TTC549 (cell line): ENCODE measurements around the gene SLC22A23.

Experiments used
- FAIRE-seq: peaks from 2 replicates; lab custom pipeline; 2012; peaks lifted over from hg19 to GRCh38; lab: Jason Lieb, UNC

The SLC22A23 gene

DNA sequence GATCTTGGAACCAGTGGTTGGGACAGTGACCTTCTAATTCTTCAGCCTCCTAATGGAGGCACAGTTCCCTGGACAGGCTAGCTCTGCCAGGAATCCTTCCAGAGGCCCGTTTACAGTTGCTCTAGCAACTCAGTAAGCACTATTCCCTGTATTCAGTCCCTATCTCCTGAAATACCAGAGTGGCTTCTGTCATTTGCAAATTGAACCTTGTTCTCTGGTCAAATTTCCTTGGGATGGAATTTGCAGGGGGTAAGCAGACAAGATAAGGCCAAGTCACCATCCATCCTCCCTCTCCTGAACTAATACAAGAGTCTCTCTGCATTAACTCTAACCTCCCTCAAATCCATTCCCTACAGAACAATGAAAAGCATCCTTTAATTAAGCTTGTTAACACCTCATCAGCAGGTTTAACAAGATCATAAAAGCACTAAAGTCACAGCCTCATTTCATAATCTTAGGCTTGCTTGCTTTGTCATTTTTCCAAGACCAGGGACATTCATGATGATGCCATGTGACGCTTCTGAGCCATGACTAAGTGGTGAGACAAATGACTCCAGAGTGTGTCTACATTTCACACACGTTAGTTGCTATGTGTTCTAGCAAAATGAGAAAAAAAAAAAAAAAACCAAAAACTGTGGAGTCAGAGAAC is 37.1 kb downstream of the SLC22A23 start:
- no peak for FAIRE-seq

DNA sequence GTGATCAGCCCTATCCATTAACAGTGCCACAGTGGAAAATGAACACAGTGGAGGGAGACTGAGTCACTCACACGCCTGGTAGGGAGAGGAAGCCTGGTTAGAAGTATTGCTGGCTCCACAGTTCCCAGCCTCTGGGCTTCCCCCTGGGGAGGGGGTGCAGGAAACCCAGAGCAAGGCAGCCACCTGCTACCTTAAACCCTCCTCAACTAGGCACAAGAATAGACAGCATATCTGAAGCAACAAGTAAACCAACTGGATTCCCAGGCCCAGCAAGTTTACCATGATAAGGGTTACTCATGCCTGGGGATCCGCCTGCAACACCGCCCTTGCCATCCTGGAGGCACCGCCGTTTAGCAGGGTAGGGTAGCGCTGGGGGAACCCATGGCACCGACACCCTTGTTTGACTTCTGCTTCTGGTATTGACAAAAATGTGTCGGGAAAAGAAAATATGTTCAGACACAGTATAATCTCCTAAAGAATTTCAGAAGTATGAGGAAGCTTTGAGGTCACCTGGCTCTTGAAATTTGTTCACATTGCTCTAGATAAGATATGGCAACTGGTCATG is 38.3 kb downstream of the SLC22A23 start:
- no peak for FAIRE-seq

DNA sequence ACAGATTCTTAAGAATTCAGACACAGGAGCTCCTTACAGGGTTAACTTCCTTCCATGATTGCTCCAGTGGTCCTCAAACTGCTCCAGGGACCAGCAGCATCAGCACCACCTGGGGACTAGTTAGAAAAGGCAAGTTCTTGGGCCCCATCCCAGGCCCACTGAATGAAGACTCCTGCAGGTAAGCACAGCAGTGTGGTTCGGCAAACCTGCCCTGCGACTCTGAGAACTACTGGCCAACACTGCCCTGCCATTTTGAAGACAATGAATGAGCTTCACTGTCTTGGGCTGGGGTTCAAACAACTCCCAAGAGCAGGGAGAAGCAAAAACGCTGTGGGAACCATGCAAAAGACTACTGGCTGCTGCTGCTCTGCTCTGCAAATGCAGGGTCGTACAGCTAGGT is 39.4 kb downstream of the SLC22A23 start:
- FAIRE-seq = no peak

DNA sequence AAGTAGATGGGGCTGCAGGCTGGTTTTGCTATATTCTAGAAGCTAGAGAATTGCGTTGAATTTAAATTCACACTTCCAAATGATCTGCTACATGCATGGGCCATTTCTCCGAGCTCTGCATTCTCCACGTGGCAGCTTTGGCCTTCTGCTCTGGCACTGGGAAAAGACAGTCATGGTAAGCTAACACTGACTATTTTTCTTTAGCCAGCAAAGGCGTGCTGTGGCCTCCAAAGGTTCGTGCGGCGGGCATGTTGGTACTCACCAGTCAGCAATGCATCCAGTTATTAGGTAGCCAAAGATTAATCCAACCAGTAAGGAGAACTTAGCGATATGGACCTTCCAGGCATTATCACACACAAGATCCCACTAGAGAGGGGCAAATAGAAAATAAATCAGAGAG is 41.4 kb downstream of the SLC22A23 start:
- no peak for FAIRE-seq

DNA sequence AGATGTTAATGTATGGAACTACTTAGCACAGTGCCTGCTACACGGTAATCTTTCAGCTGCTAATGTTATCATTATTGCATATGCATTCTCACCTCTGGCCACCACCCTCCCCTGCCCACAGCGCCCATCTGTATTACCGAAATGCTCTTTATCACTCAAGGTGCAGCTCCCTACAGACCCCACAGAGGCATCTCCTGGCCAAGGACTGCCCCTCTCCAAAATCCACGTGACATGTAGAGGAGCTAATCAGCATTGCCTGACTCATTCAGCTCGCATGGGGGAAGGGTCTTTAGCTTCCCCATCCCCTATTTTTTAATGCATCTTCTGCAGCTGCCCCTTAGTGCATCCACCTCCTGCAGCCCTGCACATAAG is 41.8 kb downstream of the SLC22A23 start:
- no peak for FAIRE-seq

DNA sequence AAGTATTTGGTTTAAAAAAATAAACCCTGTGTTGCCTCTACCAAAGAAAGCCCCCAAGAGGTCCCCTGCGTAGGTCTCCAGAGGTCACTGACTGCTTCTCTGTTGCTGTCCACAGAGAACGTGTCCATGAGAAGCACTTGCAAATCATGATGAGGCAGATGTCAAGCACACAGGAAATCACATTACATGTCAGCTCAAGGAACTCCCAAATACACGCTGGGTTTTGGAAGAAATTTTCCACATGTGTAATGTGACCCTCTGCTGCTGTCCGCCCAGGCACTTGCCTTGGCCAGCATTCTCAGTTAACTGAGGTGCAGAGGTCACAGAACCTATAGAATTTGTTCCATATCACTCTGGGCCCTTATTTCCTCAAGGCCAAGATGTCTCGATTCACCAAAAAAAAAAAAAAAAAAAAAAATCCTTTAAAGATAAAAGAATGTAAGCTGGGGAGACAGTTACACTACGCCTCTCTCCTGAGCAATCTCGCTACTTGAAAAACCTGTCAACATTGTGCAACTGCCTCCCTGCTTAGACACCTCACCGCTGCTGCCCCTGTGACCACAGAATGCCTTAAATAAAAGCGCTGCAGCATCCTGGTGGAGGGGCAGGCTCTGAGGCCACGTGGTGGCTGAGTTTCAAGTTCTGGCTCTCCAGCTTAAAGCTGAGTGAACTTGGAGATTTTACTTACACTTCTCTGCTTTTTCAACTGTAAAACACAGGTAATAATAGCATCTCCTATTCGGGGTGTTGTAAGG is 42.3 kb downstream of the SLC22A23 start:
- FAIRE-seq = no peak

DNA sequence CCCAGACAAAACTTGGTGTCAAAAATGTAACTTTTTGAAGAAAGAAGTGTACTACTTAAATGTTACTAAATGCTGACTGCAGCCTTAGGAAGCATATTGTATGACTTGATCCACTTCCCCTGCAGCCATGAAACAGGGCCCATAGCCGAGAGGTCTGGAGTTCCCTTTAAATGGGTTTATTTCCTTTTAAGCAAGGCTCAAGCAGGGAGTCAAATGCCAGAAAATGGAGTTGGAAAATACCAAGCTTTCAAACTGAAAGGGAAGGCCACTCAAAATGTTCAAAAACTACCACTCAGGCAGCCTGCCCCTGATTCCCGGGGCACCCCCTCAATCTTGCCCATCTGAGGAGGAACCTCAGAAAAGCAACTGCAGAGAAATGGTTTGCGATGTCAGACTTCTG is 43.3 kb downstream of the SLC22A23 start:
- FAIRE-seq = no peak

DNA sequence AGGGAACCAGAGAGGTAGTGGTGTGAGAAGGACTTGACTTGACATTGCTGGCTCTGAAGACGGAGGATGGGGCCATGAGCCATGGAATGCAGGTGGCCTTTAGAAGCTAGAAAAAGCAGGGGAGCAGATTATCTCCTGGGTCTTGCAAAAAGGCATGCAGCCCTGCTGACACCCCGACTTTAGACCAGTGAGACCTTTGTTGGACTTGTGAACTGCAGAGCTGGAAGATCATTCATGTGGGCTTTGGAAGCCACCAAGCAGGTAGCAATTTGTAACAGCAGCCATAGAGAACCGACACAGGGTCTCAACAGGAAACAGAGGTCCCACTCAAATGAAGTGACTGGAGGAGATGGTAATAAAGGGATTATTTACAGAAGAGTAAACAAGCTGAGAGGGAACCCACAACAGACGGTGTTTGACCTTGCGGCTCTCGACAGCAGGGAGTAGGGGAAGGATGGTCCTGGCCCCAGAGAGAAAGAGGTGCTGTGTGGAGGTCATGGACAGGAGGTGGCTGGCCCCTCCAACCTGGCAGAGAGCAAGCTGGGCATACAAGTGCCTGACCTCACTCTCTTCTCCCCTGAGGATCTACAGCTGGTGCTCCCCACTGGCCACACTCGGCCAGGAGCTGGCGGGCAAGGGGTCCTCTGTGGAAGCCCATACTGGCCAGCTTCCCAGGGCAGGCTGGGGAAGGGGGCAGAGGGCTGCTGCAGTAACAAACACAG is 43.9 kb downstream of the SLC22A23 start:
- FAIRE-seq = no peak

DNA sequence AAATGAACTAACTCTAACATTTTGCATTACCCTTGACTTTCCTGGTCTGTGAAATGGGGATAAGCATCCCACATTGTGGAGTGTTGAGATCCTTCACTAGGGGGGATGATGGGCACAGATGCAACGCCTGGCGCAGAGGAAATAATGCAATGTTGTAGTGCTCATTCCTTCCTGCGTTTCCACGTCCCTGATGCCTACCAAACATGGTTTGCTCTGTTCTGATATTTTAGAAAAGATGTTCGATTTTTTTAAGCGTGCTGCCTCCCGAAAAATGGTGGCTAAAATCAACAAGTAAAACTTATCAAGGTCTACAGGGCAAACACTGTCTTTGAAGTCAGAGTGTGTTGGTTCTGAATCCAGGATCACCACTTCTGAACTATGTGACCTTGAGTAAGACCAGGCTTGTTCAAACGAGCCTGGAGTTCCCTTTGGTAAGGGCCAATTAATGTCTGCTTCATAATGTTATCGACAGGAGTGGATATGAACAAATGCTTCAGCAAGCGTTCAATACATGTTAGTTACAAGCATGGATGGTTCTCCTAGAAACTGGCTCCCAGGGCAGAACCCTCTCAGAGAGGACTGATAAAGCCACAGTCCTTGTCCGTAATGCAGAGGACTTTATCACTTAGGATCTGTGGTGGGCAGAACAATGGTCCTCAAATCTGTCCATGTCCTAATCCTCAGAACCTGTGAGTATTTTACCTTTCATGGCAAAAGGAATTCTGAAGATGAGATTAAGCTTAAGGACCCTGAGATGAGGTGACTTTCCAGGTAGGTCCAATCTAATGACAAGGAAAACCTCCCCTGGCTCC is 44.7 kb downstream of the SLC22A23 start:
- FAIRE-seq = no peak

DNA sequence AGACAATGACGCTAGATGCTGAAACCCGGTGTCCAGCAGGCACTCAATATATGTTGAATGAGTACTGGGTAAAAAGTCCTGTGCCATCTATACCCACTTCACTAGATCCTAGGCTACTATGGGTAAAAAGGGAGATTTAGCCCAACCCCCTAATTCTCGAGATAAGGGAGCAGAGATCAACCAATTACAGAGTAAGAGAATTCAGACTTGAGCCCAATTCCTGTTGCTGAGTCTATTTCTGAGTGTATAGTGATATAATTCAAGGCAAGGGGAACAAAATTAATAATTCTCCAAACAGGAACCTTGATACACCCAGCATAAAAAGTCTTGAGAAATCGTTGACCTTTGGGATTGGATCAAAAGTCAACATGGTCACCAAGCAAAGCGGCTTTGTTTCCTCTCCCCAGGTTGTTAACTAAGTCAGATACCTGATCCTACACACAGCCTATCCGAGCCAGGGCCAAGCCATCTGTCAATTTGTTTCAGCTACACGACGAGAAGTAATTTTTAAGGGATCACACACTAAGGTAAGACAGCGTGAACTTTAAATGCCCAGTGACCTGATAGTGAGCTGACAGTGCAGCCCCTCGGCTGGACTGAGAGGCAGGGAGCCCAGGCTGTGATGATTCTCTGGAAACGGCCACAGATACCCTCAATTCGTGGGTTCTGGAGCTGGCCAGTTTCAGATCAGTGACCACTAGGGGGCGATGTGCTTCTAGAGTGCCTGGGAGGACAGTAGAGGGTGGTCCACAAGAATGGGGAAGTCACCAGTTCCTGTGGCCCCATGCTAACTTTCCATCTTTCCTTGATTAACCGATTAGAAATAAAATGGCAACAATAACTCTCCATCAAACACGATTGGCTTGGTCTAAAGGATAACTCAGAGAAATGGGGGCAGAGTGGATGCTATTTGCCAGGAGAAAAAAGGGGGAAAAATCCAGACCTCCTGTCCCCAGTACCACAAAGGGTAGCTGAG is 46.2 kb downstream of the SLC22A23 start:
- no peak for FAIRE-seq

DNA sequence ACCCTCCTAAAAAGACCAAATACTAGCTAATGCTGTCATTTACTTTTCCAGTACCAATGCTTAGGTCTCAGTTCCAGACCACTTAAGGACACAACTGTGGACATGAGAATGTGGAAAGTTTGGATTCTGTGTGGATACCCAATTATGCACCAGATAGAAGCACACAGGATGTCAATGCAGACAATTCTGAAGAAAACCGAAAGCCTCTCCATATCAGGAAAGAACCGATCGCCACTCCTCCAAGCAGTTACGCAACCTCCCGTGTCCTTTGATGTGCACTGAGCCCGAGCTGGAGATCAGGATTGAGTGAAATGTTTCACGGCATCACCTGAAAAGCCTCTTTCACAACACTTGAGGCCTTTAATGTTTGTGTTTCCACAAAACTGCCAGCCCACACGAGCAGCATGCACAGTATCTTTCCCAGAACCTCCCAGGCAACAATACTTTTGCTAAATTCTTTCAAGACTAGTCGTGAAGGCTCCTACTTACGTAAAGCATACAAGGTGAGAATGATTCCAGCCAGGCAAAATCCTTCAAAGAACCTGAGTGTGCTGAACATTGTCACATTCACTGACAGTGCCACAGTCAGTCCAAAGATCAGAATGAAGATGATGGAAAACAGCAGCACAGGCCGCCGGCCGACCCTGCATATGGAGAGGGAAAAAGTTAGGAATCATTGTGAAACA is 47.0 kb downstream of the SLC22A23 start:
- FAIRE-seq = no peak

DNA sequence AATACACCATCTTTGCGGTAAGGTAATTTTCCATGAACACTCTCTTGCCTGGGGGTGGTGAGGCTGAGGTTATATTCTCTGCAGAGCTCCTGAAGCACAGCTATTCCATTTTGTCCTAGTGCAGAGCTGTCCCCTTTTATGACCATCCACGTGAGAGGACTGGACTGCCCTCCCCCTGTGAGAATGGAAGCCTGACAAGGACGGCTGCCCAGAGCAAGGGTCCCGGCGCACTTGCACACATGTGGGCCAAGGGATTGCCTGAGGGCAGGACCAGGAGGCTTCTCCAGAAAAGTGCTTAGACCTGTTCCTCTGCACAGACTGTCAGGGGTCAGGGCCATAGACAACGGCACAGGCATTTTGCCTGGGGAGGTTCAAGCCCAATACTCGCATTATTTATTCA is 48.2 kb downstream of the SLC22A23 start:
- FAIRE-seq = no peak

DNA sequence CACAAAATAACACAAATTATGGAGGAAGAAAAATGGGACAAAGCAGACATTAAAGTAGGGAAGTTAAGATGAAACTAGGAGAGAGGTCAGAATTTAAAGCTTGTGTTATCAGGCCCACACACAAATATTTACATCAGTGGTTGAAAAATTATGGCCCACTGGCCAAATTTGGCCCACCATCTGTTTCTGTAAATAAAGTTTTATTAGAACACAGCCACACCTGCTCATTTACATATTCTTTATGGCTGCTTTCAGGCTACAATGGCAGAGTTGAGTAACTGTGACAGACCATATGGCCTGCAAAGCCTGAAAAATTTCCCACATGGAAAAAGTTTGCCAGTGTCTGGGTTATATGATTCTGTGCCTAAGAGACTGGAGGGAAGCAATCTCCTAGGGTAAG is 49.0 kb downstream of the SLC22A23 start:
- FAIRE-seq = no peak

DNA sequence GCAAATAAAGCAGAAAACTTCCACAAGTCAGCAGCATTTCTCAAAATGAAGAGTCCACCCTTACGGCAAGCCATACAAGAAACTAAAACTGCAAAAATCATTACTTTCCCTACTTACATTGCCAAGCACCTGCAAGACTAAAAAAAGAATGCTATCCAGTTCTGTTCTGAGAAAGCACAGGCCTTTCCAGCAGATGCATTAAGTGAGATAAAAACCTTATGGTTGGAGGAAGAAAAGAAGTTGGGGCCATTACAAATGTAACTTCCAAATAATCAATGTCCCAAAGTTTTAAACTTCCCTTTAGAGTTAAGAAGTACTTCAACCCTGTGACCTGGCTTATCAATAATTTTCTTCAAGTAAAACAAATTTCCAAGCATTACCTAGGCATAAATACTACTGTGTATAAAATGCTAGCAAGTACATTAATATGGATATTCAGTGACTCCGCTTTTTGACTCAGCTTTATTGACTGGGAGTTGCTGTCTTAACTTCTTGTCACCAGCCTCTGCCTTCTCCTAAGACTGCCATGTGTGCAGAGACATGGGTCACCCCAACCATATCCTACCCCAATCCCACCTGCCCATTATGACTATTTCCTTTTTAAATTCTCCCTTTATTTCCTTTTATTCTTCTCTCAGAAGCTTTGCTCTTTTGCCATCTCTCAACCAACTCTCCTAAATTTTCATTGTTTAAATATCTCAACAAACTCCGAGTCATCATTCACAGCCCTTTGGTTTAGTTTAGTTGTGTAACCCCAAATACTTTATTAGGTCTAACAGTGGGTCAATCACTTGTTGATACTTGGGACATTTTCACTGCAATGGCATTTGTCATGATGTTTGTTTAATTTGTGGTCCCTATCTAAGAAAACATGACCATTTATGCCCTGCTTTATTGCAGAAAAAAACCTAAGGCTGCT is 49.7 kb downstream of the SLC22A23 start:
- FAIRE-seq = no peak

DNA sequence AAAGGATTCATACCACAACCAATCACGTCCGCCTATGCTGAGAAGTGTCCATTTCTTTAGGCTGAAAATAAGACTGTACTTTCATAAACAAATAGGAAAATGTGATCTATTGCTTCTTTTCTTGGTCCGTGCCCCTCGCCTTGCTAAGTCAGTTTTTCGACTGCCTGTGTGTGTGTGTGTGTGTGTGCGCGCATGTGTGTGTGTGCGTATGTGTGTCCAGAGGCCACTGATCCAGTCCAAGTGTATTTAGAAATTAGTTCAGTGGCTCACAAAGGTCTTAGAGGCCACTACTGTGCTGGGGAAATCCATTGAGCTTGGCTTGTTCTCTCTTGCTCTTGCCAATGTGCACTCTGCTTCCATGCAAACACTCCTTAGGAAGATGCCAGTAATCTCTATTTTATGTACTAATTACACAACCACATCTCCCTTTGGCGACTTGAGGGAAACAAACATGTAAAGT is 50.5 kb downstream of the SLC22A23 start:
- FAIRE-seq = no peak

DNA sequence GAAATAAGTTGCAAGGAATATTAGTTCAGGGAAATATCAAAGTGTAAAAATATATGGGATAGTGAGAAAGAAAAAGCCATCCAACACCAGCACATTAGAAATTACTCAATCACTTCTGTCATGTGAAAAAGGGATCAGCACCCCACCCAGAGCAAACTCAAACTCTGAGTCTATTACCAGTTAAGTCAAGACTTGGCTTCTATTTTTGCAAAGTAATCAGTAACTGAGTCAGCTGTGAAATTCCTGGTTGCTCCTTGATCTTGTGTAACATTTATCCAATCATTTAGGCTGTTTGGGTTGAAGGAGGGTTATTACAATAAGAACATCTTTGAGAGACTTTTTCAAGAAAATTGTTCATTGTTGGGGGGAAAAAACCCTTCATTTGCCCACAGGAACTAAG is 51.2 kb downstream of the SLC22A23 start:
- no peak for FAIRE-seq

DNA sequence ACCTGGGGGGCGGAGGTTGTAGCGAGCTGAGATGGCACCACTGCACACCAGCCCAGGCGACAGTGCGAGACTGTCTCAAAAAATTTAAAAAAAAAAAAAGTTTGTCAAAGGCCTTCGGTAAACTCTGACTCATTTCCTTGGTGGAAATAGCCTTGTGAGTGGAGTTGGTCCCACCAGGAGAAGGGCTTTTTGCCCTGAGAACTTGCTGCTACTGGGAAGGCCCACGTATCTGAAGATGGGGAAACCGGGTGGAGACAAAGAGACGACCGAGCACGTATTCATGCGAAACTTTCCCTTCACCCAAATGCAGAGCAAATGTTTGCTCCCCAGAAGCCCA is 51.7 kb downstream of the SLC22A23 start:
- FAIRE-seq = no peak

DNA sequence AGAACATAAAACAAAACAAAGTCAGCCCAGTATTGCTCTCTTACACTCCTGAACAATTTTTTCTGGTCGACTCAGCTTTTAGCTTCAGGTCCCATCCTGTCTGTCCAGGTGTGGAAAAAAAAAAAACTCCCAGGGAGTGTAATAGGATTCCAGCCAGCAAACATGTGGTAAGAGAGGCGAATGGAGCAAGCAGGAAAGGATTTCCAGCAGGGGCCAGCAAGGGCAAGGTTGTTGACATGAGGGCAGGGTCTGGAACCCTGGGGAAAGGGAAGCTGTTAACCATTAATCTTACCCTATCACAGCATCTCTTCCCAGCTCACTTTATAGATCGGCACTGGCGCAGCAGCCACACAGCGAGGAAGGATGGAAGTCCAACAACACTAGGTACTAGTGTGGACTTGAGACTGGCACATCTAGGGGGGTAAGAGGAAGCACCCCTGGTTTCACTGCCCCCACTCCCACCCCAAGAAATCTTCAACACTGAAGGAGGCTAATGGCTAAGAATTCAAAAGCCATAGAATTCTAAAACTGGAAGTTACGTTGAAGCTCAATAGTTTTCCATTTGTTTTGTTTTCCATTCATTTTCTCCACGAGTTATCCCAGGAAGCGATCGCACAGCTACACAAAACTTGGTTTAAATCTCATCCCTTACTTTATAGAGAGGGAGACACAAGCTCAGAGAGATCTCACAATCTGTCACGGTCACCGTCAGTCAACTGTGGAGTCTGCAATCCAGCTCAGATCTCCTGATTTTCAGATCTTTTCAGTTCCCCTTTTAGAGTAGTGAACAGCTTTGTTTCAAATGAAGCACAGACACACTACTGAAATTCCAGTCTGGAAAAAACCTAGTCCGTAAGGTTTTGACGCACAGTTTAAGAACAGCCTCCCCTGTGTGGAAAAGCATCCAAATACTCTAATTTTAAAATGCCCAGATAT is 53.3 kb downstream of the SLC22A23 start:
- no peak for FAIRE-seq
